ENCODE results near the gene RESP18.

DNA sequence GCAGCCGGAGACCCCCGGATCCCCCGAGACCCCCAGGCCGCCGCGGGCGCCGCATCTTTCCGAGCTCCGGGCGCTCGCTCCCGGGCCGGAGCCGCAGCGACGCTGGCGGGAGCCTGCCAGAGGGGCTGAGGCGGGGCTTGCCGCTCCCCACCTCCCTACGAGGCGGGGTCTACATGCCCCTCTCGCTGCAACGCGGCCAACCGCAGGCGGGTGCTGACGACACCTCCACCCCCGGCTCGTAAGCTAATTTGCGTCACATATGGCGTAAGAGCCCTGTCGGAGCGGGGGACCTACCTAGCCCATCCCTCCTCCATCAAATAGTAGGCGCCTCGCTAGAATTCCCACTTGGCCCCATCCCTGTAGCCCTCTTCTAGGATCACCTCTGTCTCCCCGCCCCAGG, 23.3 kb downstream of the RESP18 start, which contains the start of gene PTPRN:
- TF ChIP-seq, protein P1, sequence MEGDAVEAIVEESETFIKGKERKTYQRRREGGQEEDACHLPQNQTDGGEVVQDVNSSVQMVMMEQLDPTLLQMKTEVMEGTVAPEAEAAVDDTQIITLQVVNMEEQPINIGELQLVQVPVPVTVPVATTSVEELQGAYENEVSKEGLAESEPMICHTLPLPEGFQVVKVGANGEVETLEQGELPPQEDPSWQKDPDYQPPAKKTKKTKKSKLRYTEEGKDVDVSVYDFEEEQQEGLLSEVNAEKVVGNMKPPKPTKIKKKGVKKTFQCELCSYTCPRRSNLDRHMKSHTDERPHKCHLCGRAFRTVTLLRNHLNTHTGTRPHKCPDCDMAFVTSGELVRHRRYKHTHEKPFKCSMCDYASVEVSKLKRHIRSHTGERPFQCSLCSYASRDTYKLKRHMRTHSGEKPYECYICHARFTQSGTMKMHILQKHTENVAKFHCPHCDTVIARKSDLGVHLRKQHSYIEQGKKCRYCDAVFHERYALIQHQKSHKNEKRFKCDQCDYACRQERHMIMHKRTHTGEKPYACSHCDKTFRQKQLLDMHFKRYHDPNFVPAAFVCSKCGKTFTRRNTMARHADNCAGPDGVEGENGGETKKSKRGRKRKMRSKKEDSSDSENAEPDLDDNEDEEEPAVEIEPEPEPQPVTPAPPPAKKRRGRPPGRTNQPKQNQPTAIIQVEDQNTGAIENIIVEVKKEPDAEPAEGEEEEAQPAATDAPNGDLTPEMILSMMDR (IDR thresholded peaks at IDR 0.05) = no peak
- no peak for TF ChIP-seq POLR2A (IDR thresholded peaks at IDR 0.05; ENCODE audit: low read depth)
- TF ChIP-seq POLR2AphosphoS5 (IDR thresholded peaks at IDR 0.05) = no peak
- no peak for TF ChIP-seq EP300 (IDR thresholded peaks at IDR 0.05)

All from esophagus muscularis mucosa (tissue), 4 donors.